ENCODE results near the gene CDC42EP5.
"Not testable (repeated sequence)": the region's sequence is repeated elsewhere in the genome, so short reads cannot be mapped to it uniquely, and the experiment has no call there.

GRCh38 chr19:54493056-54493455, 20.0 kb upstream of the CDC42EP5 start:
- TF ChIP-seq CTCF, POLR2A (IDR thresholded peaks at IDR 0.05): not testable (repeated sequence)
